ENCODE data around the gene DNAJC10.

DNA sequence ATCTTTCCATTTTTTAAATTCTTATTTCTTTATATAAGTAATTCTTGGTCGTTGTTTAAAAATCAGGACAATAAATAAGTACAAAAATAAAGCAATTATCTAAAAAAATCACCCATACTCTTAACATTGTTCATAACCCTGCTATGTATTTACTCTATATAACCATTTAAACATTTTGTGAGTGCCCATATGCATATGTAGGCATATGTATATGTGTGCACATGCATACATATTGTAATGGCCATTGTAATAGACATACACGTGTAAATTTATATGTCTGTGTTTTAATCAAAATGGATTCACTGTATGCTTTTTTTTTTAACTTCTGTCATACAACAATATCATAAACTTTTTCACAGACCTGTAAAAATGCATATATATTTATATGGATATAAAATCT, 25.6 kb downstream of the DNAJC10 start:
- TF ChIP-seq, protein P1, sequence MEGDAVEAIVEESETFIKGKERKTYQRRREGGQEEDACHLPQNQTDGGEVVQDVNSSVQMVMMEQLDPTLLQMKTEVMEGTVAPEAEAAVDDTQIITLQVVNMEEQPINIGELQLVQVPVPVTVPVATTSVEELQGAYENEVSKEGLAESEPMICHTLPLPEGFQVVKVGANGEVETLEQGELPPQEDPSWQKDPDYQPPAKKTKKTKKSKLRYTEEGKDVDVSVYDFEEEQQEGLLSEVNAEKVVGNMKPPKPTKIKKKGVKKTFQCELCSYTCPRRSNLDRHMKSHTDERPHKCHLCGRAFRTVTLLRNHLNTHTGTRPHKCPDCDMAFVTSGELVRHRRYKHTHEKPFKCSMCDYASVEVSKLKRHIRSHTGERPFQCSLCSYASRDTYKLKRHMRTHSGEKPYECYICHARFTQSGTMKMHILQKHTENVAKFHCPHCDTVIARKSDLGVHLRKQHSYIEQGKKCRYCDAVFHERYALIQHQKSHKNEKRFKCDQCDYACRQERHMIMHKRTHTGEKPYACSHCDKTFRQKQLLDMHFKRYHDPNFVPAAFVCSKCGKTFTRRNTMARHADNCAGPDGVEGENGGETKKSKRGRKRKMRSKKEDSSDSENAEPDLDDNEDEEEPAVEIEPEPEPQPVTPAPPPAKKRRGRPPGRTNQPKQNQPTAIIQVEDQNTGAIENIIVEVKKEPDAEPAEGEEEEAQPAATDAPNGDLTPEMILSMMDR (IDR thresholded peaks at IDR 0.05; ENCODE audit: low read depth, low read length, poor library complexity, severe bottlenecking) = no peak
- TF ChIP-seq EZH2phosphoT487 (IDR thresholded peaks at IDR 0.05; ENCODE audit: borderline replicate concordance, low read length) = no peak

All from DOHH2 (cell line).